ENCODE measurements around the gene KDR.

DNA sequence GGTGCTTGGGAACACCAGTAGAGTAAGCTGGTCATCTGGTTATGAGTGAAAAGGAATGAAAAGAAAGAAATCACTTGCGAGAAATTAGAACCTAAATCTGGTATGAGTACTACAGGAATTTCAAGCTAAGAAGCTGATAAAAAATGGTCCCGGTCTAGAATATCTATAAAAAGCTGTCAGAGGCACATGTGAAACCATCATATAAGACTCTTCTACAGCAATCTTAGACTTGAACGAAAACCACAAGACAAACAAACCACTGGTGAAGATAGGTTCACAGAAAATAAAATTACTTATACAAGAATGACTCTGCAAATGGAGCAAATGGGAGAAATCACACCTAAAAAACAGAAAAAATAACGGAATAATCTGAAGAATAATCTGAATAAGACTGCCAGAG lies 69.9 kb downstream of the KDR start:
- TF ChIP-seq, protein P1, sequence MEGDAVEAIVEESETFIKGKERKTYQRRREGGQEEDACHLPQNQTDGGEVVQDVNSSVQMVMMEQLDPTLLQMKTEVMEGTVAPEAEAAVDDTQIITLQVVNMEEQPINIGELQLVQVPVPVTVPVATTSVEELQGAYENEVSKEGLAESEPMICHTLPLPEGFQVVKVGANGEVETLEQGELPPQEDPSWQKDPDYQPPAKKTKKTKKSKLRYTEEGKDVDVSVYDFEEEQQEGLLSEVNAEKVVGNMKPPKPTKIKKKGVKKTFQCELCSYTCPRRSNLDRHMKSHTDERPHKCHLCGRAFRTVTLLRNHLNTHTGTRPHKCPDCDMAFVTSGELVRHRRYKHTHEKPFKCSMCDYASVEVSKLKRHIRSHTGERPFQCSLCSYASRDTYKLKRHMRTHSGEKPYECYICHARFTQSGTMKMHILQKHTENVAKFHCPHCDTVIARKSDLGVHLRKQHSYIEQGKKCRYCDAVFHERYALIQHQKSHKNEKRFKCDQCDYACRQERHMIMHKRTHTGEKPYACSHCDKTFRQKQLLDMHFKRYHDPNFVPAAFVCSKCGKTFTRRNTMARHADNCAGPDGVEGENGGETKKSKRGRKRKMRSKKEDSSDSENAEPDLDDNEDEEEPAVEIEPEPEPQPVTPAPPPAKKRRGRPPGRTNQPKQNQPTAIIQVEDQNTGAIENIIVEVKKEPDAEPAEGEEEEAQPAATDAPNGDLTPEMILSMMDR (IDR thresholded peaks at IDR 0.05; ENCODE audit: poor library complexity), result no peak
- TF ChIP-seq EZH2phosphoT487 (IDR thresholded peaks at IDR 0.05; ENCODE audit: low read depth, severe bottlenecking, unreplicated experiment) (no peak), EZH2 (IDR thresholded peaks at IDR 0.05; ENCODE audit: borderline replicate concordance) (no peak)
